Measurements from ENCODE around the gene PLCB4. TPM values are rescaled to one million over a fixed set of nuclear protein-coding genes. Genes with fewer than 3 reads are reported as not detected.

Gene PLCB4
- total and polyA plus RNA-seq, 4 donors, result 1.5 to 26.2 (median 10.8) TPM

DNA sequence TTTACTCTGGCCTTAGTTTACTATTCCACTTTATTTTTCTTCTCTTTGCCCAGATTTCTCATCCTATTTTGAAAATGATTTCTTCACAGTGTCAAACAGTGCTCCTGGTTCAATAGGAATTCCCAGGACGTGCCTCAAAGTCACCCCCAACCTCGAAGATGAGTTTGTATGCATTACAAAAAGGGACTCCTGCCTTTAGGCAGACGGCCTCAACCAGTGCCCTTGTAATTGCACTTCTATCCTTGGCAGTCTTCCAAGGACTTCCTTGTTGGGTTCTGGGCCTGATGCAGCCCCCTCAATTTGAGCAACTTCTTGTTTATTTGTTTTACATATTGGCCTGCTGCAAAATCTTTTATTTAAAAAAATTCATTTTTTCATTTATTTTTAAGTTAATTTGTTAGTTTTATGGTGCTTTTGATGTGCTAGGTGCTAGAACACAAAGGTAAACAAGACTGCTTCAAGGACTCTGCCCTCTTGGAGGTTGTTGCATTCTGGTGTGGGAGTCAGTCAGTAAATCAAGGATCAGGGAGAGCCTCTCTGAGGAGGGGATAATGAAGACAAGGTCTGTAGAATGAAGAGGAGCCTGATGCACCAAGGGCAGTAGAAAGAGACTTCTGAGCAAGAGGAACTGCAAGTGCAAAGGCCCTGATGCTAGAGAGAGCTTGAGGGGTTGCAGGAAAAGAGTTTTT, 264.0 kb downstream of the PLCB4 start:
- intact Hi-C loops (cut with DNase I), result no loop called here
- ATAC-seq (ENCODE audit: low FRiP score), result no peak

DNA sequence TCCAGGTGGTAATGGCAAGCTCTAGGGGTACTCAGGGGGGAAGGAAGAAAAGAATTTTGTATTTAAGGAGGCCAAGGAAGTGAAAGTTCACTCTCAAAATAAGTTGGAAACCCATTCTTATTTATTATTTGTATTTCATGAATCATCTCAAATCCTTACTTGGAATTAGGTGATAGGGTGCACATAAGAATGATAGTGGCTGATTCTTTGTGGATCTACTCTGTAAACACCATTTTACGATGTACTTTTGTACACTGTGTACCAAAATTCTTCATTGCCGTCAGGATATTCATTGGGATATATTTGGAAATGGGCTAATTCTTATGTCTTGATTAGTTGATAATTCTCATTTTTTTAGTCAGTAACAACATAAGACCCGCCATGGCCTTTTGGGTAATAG, 266.0 kb downstream of the PLCB4 start:
- no peaks in the 10 kb centered on the region for H3K27me3 ChIP-seq (ENCODE audit: control insufficient read depth in 1 of 2, insufficient read depth in 2 of 2, low read length in 1 of 2)
- intact Hi-C loops (cut with DNase I), result no loop called here
- 94 to 95% methylated on average over 3 of the region's 3 CpGs for WGBS, 2 donors

More for the DNA sequence above, 264.0 kb downstream of the PLCB4 start:
- WGBS, 2 donors, result 71 to 77% methylated on average over 3 of the region's 3 CpGs
- Histone ChIP-seq H3K27ac (ENCODE audit: low read depth in 1 of 2, low read length in 2 of 2) (no peak overlapping the region), H3K27me3 (ENCODE audit: control insufficient read depth in 1 of 2, insufficient read depth in 2 of 2, low read length in 1 of 2) (no peaks in the 10 kb centered on the region), H3K4me1 (ENCODE audit: control insufficient read depth in 1 of 2, insufficient read depth in 2 of 2, low read length in 2 of 2) (no peaks in the 10 kb centered on the region), H3K36me3 (ENCODE audit: control insufficient read depth in 1 of 2, insufficient read depth in 2 of 2, low read length in 1 of 2) (no peaks in the 10 kb centered on the region), H3K4me3 (ENCODE audit: low read length in 2 of 2) (no peak overlapping the region), H3K9me3 (ENCODE audit: control insufficient read depth, low read length) (no peaks in the 10 kb centered on the region)
- DNase-seq, result no peak

DNA sequence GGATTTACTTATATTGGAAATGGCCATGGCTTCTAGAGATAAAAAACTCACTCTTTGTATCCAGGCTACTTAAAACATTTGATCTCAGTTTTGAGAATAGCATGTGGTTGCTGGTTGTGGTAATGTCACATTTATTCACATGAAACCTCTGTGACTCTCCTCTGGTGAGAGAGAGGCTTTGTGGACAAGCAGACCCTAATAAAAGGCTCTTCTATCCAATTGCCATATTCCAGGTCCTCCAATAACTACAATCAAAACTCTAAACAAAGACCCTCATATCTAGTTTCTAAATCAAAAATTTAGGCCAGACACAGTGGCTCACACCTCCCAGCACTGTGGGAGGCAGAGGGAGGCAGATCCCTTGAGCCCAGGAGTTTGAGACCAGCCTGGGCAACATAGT, 269.2 kb downstream of the PLCB4 start:
- H3K9me3 ChIP-seq (ENCODE audit: control insufficient read depth, low read length), result no peaks in the 10 kb centered on the region
- ATAC-seq (ENCODE audit: low FRiP score), result no peak
- H3K27ac ChIP-seq (ENCODE audit: low read depth in 1 of 2, low read length in 2 of 2), result no peak overlapping the region
- no peak for DNase-seq
- no peak overlapping the region for H3K4me3 ChIP-seq (ENCODE audit: low read length in 2 of 2)
- intact Hi-C loops (cut with DNase I), result no loop called here
- no peaks in the 10 kb centered on the region for H3K27me3 ChIP-seq (ENCODE audit: control insufficient read depth in 1 of 2, insufficient read depth in 2 of 2, low read length in 1 of 2)
- H3K4me1 ChIP-seq (ENCODE audit: control insufficient read depth in 1 of 2, insufficient read depth in 2 of 2, low read length in 2 of 2), result no peaks in the 10 kb centered on the region
- H3K36me3 ChIP-seq (ENCODE audit: control insufficient read depth in 1 of 2, insufficient read depth in 2 of 2, low read length in 1 of 2), result peaks cover 0 to 3% of the 10 kb centered on the region in 2 donors

More for the DNA sequence above, 266.0 kb downstream of the PLCB4 start:
- DNase-seq (no peak), ATAC-seq (ENCODE audit: low FRiP score) (no peak)
- H3K36me3 ChIP-seq (ENCODE audit: control insufficient read depth in 1 of 2, insufficient read depth in 2 of 2, low read length in 1 of 2), result no peaks in the 10 kb centered on the region
- H3K9me3 ChIP-seq (ENCODE audit: control insufficient read depth, low read length), result no peaks in the 10 kb centered on the region
- no peak overlapping the region for H3K27ac ChIP-seq (ENCODE audit: low read depth in 1 of 2, low read length in 2 of 2)
- no peak overlapping the region for H3K4me3 ChIP-seq (ENCODE audit: low read length in 2 of 2)
- H3K4me1 ChIP-seq (ENCODE audit: control insufficient read depth in 1 of 2, insufficient read depth in 2 of 2, low read length in 2 of 2), result no peaks in the 10 kb centered on the region

DNA sequence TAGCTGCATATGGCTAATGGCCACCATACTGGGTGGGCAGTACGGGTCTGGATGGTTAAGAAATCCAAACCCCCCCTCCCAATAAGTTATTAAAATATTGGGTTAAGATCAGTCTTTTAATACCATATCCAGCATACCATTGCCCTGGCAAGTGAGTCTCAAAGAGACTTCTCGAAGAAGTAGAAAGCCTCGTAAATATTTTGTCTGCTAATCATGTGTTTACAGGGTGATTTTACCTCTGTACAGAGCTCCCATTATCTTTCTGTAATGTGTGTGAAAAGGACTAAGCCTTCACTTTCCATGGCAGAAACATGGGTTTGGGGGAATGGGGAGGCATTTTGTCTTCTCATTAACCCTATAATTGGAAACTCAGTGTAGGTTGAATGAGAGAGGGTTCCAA, 270.8 kb downstream of the PLCB4 start:
- no peaks in the 10 kb centered on the region for H3K9me3 ChIP-seq (ENCODE audit: control insufficient read depth, low read length)
- peaks cover 0 to 3% of the 10 kb centered on the region in 2 donors for H3K36me3 ChIP-seq (ENCODE audit: control insufficient read depth in 1 of 2, insufficient read depth in 2 of 2, low read length in 1 of 2)
- intact Hi-C loops (cut with DNase I), result no loop called here
- no peak for ATAC-seq (ENCODE audit: low FRiP score)
- no peak for DNase-seq
- no peak overlapping the region for H3K4me3 ChIP-seq (ENCODE audit: low read length in 2 of 2)
- WGBS, 2 donors, result 82 to 99% methylated on average over 3 of the region's 3 CpGs
- H3K4me1 ChIP-seq (ENCODE audit: control insufficient read depth in 1 of 2, insufficient read depth in 2 of 2, low read length in 2 of 2), result no peaks in the 10 kb centered on the region
- H3K27ac ChIP-seq (ENCODE audit: low read depth in 1 of 2, low read length in 2 of 2), result no peak overlapping the region
- H3K27me3 ChIP-seq (ENCODE audit: control insufficient read depth in 1 of 2, insufficient read depth in 2 of 2, low read length in 1 of 2), result no peaks in the 10 kb centered on the region

DNA sequence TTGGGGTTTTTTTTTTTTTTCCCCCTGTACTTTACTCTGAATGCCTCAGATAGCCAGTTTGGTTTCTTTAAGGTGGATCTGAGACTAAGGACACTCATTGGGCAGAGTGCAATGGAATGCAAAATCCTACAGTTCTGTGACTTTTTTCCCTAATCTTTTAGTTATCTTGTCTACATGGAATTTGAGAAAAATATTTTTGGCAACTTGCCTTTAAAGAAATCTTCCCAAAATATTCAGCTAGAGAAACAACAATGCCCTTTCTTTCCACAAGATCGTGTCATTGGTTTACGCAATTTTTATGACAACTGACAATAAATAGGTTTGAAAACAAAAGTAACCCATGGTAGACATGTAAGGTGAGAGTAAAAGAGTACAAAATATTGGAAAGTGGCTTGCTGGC, 273.8 kb downstream of the PLCB4 start:
- no peak overlapping the region for H3K4me3 ChIP-seq (ENCODE audit: low read length in 2 of 2)
- H3K27me3 ChIP-seq (ENCODE audit: control insufficient read depth in 1 of 2, insufficient read depth in 2 of 2, low read length in 1 of 2), result no peaks in the 10 kb centered on the region
- intact Hi-C loops (cut with DNase I), result no loop called here
- 91 to 96% methylated on average over 2 of the region's 2 CpGs for WGBS, 2 donors
- no peak overlapping the region for H3K27ac ChIP-seq (ENCODE audit: low read depth in 1 of 2, low read length in 2 of 2)
- H3K36me3 ChIP-seq (ENCODE audit: control insufficient read depth in 1 of 2, insufficient read depth in 2 of 2, low read length in 1 of 2), result peaks cover 0 to 3% of the 10 kb centered on the region in 2 donors
- H3K9me3 ChIP-seq (ENCODE audit: control insufficient read depth, low read length), result no peaks in the 10 kb centered on the region
- ATAC-seq (ENCODE audit: low FRiP score) (no peak), DNase-seq (no peak)
- H3K4me1 ChIP-seq (ENCODE audit: control insufficient read depth in 1 of 2, insufficient read depth in 2 of 2, low read length in 2 of 2), result no peaks in the 10 kb centered on the region

DNA sequence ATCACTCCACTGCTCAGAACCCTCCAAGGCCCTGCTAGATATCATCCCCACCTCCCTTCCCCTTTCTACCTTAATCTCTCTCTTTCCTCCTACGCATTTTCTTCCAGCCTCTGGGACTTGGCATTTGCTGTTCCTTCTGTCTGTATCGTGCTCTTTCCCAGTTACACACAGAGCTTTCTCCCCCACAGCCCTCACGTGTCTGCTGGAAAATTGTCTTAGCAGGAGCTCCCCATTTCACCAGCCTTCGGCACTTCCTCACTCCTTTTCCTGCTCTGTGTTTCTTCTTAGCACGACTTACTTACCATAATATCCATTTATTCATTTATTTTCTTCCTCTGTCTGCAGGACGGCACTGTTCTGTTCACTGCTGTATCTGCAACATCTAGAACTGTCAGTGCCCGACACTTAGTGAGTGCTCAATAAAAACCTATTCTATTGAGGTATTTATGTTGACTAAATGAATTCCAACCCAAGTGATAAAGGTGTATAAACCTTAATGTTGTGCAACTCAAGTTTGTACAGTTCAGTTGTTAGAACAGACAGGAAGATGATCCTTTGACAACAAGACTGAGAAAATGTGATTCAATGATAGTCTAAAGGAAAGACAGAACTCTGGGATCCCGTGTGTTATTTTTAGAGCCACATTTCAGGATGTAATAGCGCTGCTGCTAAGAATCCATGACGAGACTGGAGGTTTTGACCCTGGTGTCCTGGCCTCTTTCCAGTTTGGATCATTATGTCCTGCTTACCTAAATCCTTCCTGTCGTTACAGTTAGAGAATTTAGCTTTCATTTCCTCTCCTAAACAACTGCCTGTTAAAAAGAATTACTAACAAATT, 275.4 kb downstream of the PLCB4 start:
- H3K9me3 ChIP-seq (ENCODE audit: control insufficient read depth, low read length), result no peaks in the 10 kb centered on the region
- intact Hi-C loops (cut with DNase I), result no loop called here
- ATAC-seq (ENCODE audit: low FRiP score), result no peak
- no peak overlapping the region for H3K4me3 ChIP-seq (ENCODE audit: low read length in 2 of 2)
- DNase-seq, result no peak
- peak overlapping the region in 1 of 2 donors; percentile 6 for H3K27ac ChIP-seq (ENCODE audit: low read depth in 1 of 2, low read length in 2 of 2)
- H3K27me3 ChIP-seq (ENCODE audit: control insufficient read depth in 1 of 2, insufficient read depth in 2 of 2, low read length in 1 of 2), result no peaks in the 10 kb centered on the region
- WGBS, 2 donors, result 46 to 60% methylated on average over 11 of the region's 11 CpGs
- H3K4me1 ChIP-seq (ENCODE audit: control insufficient read depth in 1 of 2, insufficient read depth in 2 of 2, low read length in 2 of 2), result no peaks in the 10 kb centered on the region
- H3K36me3 ChIP-seq (ENCODE audit: control insufficient read depth in 1 of 2, insufficient read depth in 2 of 2, low read length in 1 of 2), result peaks cover 0 to 3% of the 10 kb centered on the region in 2 donors

DNA sequence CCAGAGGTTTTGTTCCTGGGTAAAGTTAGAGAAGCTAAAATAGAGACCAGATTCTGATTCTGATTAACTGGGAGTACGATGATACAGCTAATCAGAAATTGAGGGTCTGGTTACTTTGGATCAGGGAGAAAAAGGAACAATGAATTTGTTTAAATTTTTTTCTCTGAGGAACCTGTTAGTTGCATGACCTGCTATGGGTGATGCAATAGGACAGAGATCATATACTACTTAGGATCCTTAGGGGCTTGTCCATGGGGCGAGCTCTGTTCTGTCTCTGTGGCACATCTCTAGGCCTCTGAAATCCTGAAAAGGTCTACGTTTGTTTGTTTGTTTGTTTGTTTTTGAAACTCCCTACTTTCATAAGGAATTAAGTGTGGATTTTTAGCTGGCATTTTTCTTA, 279.4 kb downstream of the PLCB4 start:
- no peak for ATAC-seq (ENCODE audit: low FRiP score)
- Histone ChIP-seq H3K9me3 (ENCODE audit: control insufficient read depth, low read length) (no peaks in the 10 kb centered on the region), H3K4me1 (ENCODE audit: control insufficient read depth in 1 of 2, insufficient read depth in 2 of 2, low read length in 2 of 2) (no peaks in the 10 kb centered on the region), H3K27ac (ENCODE audit: low read depth in 1 of 2, low read length in 2 of 2) (no peak overlapping the region), H3K36me3 (ENCODE audit: control insufficient read depth in 1 of 2, insufficient read depth in 2 of 2, low read length in 1 of 2) (no peaks in the 10 kb centered on the region), H3K27me3 (ENCODE audit: control insufficient read depth in 1 of 2, insufficient read depth in 2 of 2, low read length in 1 of 2) (no peaks in the 10 kb centered on the region), H3K4me3 (ENCODE audit: low read length in 2 of 2) (no peak overlapping the region)
- intact Hi-C loops (cut with DNase I), result no loop called here
- no peak for DNase-seq
- 64 to 82% methylated on average over 3 of the region's 3 CpGs for WGBS, 2 donors

DNA sequence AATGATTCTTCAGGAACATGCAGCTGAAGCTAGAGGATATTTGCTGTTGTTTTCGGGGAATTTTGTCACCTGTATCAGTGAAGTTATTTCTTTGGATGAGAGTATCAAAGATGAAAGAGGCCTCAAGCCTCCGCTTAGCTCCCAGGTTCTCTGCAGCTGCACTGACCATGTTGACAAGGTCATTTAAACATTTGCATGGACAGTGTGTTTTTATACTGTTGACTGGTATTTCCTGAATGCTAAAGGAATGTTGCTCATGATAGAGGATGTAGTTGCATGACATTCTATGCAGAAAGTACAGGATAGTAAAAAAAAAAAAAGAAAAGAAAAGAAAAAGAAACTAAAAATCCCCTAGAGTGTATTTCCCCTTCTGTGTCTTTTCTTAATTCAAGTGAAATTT, 279.9 kb downstream of the PLCB4 start:
- Histone ChIP-seq H3K36me3 (ENCODE audit: control insufficient read depth in 1 of 2, insufficient read depth in 2 of 2, low read length in 1 of 2) (no peaks in the 10 kb centered on the region), H3K4me1 (ENCODE audit: control insufficient read depth in 1 of 2, insufficient read depth in 2 of 2, low read length in 2 of 2) (no peaks in the 10 kb centered on the region), H3K27ac (ENCODE audit: low read depth in 1 of 2, low read length in 2 of 2) (no peak overlapping the region), H3K9me3 (ENCODE audit: control insufficient read depth, low read length) (no peaks in the 10 kb centered on the region), H3K4me3 (ENCODE audit: low read length in 2 of 2) (no peak overlapping the region), H3K27me3 (ENCODE audit: control insufficient read depth in 1 of 2, insufficient read depth in 2 of 2, low read length in 1 of 2) (no peaks in the 10 kb centered on the region)
- ATAC-seq (ENCODE audit: low FRiP score) (no peak), DNase-seq (no peak)
- intact Hi-C loops (cut with DNase I), result no loop called here
- 88 to 92% methylated on average over 2 of the region's 2 CpGs for WGBS, 2 donors

DNA sequence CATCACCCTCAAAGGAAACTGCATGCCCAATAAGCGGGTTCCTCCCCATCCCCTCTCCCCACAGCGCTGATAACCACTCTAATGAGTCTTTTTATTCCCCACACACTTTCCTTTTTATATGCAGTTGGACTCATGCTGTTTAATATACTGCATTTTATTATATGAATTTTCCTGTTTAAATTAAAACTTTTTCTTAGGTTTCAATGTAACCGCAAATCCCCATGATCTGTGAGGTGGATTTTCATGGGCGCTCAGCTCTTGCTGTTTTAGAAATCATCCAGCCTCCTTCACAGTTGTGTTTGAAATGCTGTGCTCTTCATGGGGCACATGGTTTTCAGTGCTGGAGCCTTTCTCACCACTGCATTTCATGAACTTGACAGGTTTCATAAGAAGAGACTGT, 280.4 kb downstream of the PLCB4 start:
- no peaks in the 10 kb centered on the region for H3K36me3 ChIP-seq (ENCODE audit: control insufficient read depth in 1 of 2, insufficient read depth in 2 of 2, low read length in 1 of 2)
- H3K4me1 ChIP-seq (ENCODE audit: control insufficient read depth in 1 of 2, insufficient read depth in 2 of 2, low read length in 2 of 2), result no peaks in the 10 kb centered on the region
- H3K9me3 ChIP-seq (ENCODE audit: control insufficient read depth, low read length), result no peaks in the 10 kb centered on the region
- H3K27me3 ChIP-seq (ENCODE audit: control insufficient read depth in 1 of 2, insufficient read depth in 2 of 2, low read length in 1 of 2), result no peaks in the 10 kb centered on the region
- ATAC-seq (ENCODE audit: low FRiP score) (no peak), DNase-seq (no peak)
- no peak overlapping the region for H3K27ac ChIP-seq (ENCODE audit: low read depth in 1 of 2, low read length in 2 of 2)
- H3K4me3 ChIP-seq (ENCODE audit: low read length in 2 of 2), result no peak overlapping the region
- intact Hi-C loops (cut with DNase I), result no loop called here
- WGBS, 2 donors, result 98% methylated on average over 4 of the region's 4 CpGs

Data from aorta (tissue), 5 donors.